Vagina (tissue), 2 donors: Measurements from ENCODE around the gene GSX2. TPM values are rescaled to one million over a fixed set of nuclear protein-coding genes. Genes with fewer than 3 reads are reported as not detected.

Experiments
- DNase-seq, 2 donors: peaks; one replicate each; pipeline ENCODE4 v3.0.0-alpha.2; 2017; ENCODE audit errors: extremely low spot score in 2 of 2
- H3K27ac ChIP-seq: fragments of 200-600 bp; sonication (generic); one replicate; pipeline ENCODE4 v1.5.1; 2019
- H3K27me3 ChIP-seq: fragments of 200-600 bp; sonication (generic); one replicate; pipeline ENCODE4 v1.5.1; 2019
- H3K36me3 ChIP-seq, 2 donors: fragments of 200-600 bp; sonication (generic); one replicate each; pipeline ENCODE4 v1.5.1; 2017 to 2019
- H3K4me1 ChIP-seq: fragments of 200-600 bp; sonication (generic); one replicate; pipeline ENCODE4 v1.5.1; 2019
- H3K4me3 ChIP-seq, 2 donors: fragments of 200-600 bp; sonication (generic); 1 replicate in 1 of 2; 2 replicates in 1 of 2; pipeline ENCODE4 v1.5.1; 2016 to 2019
- H3K9me3 ChIP-seq: fragments of 200-600 bp; sonication (generic); one replicate; pipeline ENCODE4 v1.5.1; 2019
- POLR2A ChIP-seq, 2 donors: fragments of 450-650 bp; IDR thresholded peaks; one replicate each; pipeline ENCODE4 v1.6.1; 2017; ENCODE audit warnings: antibody characterized with exemption in 2 of 2, mild to moderate bottlenecking in 2 of 2, moderate library complexity in 2 of 2
- POLR2AphosphoS5 ChIP-seq, 2 donors: sonication (generic); formaldehyde crosslinking; IDR thresholded peaks; one replicate each; pipeline ENCODE4 v1.9.0; 2017; ENCODE audit warnings: antibody characterized with exemption in 2 of 2, mild to moderate bottlenecking in 2 of 2, low read depth in 1 of 2; ENCODE audit not compliant: insufficient read depth in 1 of 2
- intact Hi-C: fragments of 100-400 bp; cut with DNase I; formaldehyde crosslinking; loops from one replicate; pipeline ENCODE4 v1.15.1; 2023
- total RNA-seq: library from RNA; depleted of rRNA; stranded (reverse); fragments of >200 nt; gene quantifications from one replicate; pipeline ENCODE4 v1.2.3, GENCODE V29; 2016
- TF ChIP-seq, protein P1 (sequence below), 3 experiments: fragments of 450-650 bp in 2 of 3; fragments of 200-600 bp in 1 of 3; sonication (generic) in 1 of 3; IDR thresholded peaks; one replicate each; pipeline ENCODE4 v1.5.1; 2017 to 2019; ENCODE audit warnings: antibody characterized with exemption in 3 of 3, mild to moderate bottlenecking in 2 of 3, moderate library complexity in 2 of 3

Gene GSX2
- total RNA-seq, 1 donor from 2014 or later: not detected

DNA sequence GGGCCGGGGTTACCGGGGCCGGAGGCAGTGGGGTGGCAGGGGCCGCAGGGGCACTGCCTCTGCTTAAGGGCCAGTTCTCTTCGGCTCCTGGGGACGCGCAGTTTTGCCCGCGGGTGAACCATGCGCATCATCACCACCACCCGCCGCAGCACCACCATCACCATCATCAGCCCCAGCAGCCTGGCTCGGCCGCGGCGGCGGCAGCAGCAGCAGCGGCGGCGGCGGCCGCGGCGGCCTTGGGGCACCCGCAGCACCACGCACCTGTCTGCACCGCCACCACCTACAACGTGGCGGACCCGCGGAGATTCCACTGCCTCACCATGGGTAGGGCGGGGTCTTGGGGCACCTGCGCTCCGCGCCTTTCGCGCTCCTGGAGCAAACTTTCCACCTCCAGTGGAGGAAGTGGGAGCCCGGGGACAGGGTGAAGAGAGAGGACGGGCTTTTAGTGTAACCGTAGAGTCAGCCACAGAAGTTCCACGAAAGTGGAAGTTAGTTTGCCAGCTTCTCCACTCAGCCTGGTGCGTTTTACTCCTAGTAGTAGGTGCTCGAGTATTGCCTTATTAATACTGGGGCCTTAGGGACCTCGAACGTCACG is 729 bp downstream of the GSX2 start:
- H3K4me3 ChIP-seq: peak overlapping the region; percentile 15 to 30
- H3K36me3 ChIP-seq: no peaks in the 10 kb centered on the region
- TF ChIP-seq POLR2A (IDR thresholded peaks at IDR 0.05) (no peak), POLR2AphosphoS5 (IDR thresholded peaks at IDR 0.05; ENCODE audit: insufficient read depth in 1 of 2, low read depth in 1 of 2) (no peak)
- TF ChIP-seq, protein P1, sequence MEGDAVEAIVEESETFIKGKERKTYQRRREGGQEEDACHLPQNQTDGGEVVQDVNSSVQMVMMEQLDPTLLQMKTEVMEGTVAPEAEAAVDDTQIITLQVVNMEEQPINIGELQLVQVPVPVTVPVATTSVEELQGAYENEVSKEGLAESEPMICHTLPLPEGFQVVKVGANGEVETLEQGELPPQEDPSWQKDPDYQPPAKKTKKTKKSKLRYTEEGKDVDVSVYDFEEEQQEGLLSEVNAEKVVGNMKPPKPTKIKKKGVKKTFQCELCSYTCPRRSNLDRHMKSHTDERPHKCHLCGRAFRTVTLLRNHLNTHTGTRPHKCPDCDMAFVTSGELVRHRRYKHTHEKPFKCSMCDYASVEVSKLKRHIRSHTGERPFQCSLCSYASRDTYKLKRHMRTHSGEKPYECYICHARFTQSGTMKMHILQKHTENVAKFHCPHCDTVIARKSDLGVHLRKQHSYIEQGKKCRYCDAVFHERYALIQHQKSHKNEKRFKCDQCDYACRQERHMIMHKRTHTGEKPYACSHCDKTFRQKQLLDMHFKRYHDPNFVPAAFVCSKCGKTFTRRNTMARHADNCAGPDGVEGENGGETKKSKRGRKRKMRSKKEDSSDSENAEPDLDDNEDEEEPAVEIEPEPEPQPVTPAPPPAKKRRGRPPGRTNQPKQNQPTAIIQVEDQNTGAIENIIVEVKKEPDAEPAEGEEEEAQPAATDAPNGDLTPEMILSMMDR (IDR thresholded peaks at IDR 0.05): no peak
- intact Hi-C loops: no loop called here
- no peaks in the 10 kb centered on the region for H3K9me3 ChIP-seq
- H3K4me1 ChIP-seq: peaks cover 41% of the 10 kb centered on the region
- peaks cover 30% of the 10 kb centered on the region for H3K27me3 ChIP-seq
- DNase-seq: no peak
- no peak overlapping the region for H3K27ac ChIP-seq

DNA sequence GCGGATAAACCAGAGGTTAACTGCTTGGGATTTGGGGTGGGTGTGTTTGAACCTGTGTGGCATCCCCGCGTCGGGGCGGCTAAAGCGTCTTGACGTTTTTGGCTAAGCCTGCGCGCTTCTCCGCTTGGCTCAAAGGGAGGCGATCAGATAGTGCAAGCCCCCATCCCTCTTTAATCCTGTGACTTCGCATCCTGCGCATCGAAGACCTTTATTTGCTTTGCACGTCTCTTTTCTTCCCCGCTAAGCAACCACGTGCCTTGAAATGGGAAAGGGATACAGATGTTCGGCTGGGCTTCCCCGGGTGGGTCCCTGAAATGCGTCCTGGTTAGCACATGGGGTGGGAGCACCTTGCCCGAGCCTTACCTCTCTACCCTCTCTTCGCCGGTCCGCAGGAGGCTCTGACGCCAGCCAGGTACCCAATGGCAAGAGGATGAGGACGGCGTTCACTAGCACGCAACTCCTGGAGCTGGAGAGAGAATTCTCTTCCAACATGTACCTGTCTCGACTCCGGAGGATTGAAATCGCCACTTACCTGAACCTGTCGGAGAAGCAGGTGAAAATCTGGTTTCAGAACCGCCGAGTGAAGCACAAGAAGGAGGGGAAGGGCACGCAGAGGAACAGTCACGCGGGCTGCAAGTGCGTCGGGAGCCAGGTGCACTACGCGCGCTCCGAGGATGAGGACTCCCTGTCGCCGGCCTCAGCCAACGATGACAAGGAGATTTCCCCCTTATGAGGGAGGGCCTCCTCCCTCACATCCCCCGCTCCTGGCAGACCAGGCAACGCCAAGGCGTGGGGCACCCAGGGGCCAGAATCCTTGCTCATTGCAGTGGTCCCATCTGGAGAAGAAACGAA is 1.5 kb downstream of the GSX2 start:
- Histone ChIP-seq H3K4me1 (peaks cover 41% of the 10 kb centered on the region), H3K36me3 (no peaks in the 10 kb centered on the region), H3K27me3 (peaks cover 27% of the 10 kb centered on the region), H3K4me3 (no peak overlapping the region), H3K27ac (no peak overlapping the region), H3K9me3 (no peaks in the 10 kb centered on the region)
- no peak for DNase-seq
- intact Hi-C loops: no loop called here
- no peak for TF ChIP-seq POLR2AphosphoS5 (IDR thresholded peaks at IDR 0.05; ENCODE audit: insufficient read depth in 1 of 2, low read depth in 1 of 2)
- TF ChIP-seq, protein P1 (IDR thresholded peaks at IDR 0.05): no peak
- no peak for TF ChIP-seq POLR2A (IDR thresholded peaks at IDR 0.05)

DNA sequence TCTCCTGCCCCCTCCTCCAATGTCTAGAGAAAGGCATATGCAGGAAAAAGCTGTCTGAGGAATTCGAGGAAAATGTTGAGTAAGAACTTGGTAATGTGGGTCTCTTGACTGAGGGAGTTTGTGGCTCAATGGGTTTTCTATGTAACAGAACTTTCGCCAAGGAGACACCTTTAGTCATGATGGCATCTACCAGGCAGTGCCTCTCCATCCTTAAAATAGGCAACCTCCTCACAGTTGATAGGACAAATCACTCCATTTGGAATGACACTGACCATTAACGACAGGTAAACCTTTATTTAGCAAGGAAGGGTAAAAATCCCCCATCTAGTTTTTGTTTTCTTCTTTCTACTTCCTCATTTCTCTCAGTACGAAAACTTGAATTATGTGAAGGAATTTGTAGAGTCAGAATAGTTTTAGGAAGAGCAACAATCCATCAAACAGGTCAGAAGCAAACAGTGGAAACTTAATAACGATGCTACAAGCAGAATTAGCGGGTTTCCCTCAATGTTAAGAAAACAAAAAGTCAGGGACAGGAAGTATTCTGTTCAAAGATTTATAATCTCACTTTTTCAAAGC is 2.7 kb downstream of the GSX2 start:
- H3K27me3 ChIP-seq: peaks cover 22% of the 10 kb centered on the region
- H3K9me3 ChIP-seq: no peaks in the 10 kb centered on the region
- TF ChIP-seq POLR2A (IDR thresholded peaks at IDR 0.05): no peak
- TF ChIP-seq POLR2AphosphoS5 (IDR thresholded peaks at IDR 0.05; ENCODE audit: insufficient read depth in 1 of 2, low read depth in 1 of 2): no peak
- TF ChIP-seq, protein P1 (IDR thresholded peaks at IDR 0.05): no peak
- no peak overlapping the region for H3K27ac ChIP-seq
- no peak overlapping the region for H3K4me3 ChIP-seq
- intact Hi-C loops: no loop called here
- no peak for DNase-seq
- H3K4me1 ChIP-seq: peaks cover 41% of the 10 kb centered on the region
- no peaks in the 10 kb centered on the region for H3K36me3 ChIP-seq

DNA sequence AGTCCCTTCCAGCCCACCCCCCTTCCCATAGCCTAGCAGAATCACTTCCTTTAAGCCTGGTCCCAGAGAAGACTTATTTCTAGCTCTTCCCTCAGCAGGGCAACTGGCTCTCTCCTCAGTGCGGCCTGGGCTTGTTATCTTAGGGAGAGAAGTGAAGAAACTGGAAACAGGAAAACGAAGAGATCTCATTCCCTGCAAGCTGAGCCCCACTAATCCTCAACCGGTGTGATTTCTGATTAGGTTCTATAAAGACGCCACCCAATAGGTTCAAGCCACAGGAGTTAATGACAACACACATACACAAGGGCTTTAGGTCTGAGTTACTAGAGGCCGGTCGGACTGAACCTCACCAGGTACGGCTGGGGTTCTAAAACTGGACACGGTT is 3.2 kb downstream of the GSX2 start:
- intact Hi-C loops: no loop called here
- H3K27me3 ChIP-seq: peaks cover 22% of the 10 kb centered on the region

DNA sequence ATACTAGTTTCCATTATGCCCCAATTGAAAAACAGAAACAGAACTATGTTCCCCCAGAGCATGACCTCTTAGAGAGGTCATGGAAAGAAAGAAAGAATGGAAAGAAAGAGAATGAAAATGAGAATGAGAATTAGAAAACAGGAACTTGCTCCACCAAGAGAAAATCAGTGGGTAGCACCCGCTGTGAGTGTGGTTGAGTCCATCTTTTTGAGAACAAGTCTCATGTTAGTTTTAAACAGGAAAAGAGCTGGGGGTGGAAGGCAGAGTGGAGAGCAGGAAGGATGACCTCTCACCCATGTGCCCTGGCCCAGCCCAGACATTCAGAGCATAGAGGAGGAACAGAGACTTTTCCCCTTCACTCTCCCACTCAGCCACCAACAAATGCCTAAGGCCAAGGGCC is 4.9 kb downstream of the GSX2 start:
- Histone ChIP-seq H3K27ac (no peak overlapping the region), H3K36me3 (no peaks in the 10 kb centered on the region), H3K4me3 (no peak overlapping the region), H3K4me1 (peaks cover 46% of the 10 kb centered on the region), H3K27me3 (peaks cover 12% of the 10 kb centered on the region), H3K9me3 (no peaks in the 10 kb centered on the region)
- TF ChIP-seq POLR2A (IDR thresholded peaks at IDR 0.05): no peak
- TF ChIP-seq, protein P1 (IDR thresholded peaks at IDR 0.05): no peak
- TF ChIP-seq POLR2AphosphoS5 (IDR thresholded peaks at IDR 0.05; ENCODE audit: insufficient read depth in 1 of 2, low read depth in 1 of 2): no peak
- intact Hi-C loops: no loop called here
- no peak for DNase-seq

More for the DNA sequence above, 3.2 kb downstream of the GSX2 start:
- no peak overlapping the region for H3K27ac ChIP-seq
- H3K36me3 ChIP-seq: no peaks in the 10 kb centered on the region
- H3K9me3 ChIP-seq: no peaks in the 10 kb centered on the region
- no peak for TF ChIP-seq POLR2AphosphoS5 (IDR thresholded peaks at IDR 0.05; ENCODE audit: insufficient read depth in 1 of 2, low read depth in 1 of 2)
- peaks cover 41% of the 10 kb centered on the region for H3K4me1 ChIP-seq
- H3K4me3 ChIP-seq: no peak overlapping the region
- DNase-seq: no peak
